ENCODE data around the gene NEK6.

The NEK6 gene

DNA sequence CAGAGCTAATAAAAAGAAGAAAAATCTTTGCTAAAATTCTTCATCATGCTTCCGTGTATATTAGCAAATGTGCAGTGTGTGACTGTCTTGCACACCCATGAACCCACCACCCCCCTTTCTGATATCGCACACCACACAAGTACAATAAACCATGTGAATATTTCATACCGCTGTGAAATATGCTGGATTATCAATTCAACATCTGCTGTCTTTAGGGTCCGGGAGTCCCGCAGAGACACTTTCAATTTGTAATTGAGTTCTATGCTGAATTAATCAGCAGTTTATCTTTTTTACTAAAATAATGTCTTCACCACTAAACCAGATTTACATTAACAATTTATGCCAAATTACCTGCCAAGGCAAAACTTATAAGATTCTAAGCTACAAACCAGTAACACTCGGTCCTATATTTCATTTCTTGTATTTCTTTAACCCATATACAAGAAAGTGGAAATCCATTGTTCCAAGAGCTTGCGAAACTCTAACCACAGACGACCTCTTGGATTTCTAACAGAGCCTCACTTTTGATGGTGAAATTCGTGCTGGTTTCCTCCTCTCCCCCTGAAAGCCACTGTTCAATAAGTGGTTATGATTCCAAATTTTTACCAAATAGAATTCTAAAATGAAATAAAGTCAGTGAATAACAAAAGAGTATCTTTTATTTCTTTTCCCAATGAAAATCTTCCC, 113.3 kb downstream of the NEK6 start:
- ChIA-PET CTCF (interaction anchor here (1.1 kb wide), 1 partner anchor 8 kb away, joined by 4 read pairs; no protein-coding TSS in a partner anchor), POLR2A (ENCODE audit: low non-redundant PET) (no interaction called here)
- H3K27ac ChIP-seq = no peak overlapping the region
- TF ChIP-seq, protein P1, sequence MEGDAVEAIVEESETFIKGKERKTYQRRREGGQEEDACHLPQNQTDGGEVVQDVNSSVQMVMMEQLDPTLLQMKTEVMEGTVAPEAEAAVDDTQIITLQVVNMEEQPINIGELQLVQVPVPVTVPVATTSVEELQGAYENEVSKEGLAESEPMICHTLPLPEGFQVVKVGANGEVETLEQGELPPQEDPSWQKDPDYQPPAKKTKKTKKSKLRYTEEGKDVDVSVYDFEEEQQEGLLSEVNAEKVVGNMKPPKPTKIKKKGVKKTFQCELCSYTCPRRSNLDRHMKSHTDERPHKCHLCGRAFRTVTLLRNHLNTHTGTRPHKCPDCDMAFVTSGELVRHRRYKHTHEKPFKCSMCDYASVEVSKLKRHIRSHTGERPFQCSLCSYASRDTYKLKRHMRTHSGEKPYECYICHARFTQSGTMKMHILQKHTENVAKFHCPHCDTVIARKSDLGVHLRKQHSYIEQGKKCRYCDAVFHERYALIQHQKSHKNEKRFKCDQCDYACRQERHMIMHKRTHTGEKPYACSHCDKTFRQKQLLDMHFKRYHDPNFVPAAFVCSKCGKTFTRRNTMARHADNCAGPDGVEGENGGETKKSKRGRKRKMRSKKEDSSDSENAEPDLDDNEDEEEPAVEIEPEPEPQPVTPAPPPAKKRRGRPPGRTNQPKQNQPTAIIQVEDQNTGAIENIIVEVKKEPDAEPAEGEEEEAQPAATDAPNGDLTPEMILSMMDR (conservative IDR thresholded peaks at IDR 0.05; ENCODE audit: low read depth) = no peak
- DNase-seq (ENCODE audit: low spot score) = no peak

DNA sequence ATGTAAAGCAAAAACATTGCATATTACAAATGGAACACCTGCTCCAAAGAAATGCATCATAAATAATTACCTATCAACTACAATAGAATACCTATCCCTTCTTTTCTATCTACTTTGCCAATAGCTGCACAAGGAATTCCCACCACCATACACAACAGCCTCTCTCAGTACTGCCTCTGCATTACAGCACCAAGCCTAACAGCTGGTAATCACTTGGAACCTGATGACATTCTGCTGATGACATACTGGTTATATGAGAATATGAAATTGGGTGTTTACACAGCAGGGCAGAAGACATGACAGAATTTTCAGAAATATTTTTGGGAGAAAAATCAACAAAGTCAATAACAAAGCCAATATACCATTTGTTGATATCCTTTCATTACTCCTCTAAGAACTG, 114.3 kb downstream of the NEK6 start:
- ChIA-PET CTCF (no interaction called here), POLR2A (ENCODE audit: low non-redundant PET) (no interaction called here)
- no peak overlapping the region for H3K27ac ChIP-seq
- TF ChIP-seq, protein P1 (conservative IDR thresholded peaks at IDR 0.05; ENCODE audit: low read depth) = no peak
- no peak for DNase-seq (ENCODE audit: low spot score)

DNA sequence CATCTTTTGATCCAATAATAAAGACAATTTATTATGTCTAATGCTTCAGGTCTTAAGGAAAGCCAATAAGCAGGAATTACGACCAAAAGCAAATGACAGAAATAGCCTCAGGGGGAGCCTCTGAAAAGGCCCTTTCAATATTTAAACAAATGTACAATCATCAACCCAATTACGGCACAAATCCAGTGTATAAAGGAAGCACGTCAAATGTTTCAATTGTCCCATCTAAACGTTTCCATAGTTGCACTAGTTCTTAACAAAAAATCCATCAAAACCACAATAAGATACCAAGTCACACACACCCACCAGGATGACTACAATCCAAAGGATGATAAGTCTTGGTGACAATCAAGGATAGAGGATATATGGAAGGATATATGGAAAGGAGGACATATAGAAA, 115.6 kb downstream of the NEK6 start:
- H3K27ac ChIP-seq = no peak overlapping the region
- DNase-seq (ENCODE audit: low spot score) = no peak
- TF ChIP-seq, protein P1 (conservative IDR thresholded peaks at IDR 0.05; ENCODE audit: low read depth) = no peak
- CTCF ChIA-PET = no interaction called here
- POLR2A ChIA-PET (ENCODE audit: low non-redundant PET) = no interaction called here

DNA sequence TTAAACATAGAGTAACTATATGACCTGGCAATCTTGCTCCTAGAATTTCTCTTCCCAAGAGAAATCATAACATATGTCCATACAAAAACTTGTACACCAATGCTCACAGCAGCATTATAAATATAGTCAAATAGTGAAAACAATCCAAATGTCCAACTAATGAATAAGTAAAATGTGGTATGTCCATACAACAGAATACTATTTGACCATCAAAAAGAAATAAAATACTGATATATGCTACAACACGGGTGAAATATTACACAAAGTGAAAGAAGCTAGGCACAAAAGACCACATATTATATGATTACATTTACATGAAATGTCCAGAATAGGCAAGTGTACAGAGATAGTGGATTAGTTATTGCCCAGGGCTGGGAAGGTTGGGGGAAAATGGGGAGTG, 116.1 kb downstream of the NEK6 start:
- no peak for DNase-seq (ENCODE audit: low spot score)
- POLR2A ChIA-PET (ENCODE audit: low non-redundant PET) = no interaction called here
- CTCF ChIA-PET = interaction anchor here (0.6 kb wide), 1 partner anchor 12 kb away, joined by 3 read pairs; no protein-coding TSS in a partner anchor
- H3K27ac ChIP-seq = no peak overlapping the region
- TF ChIP-seq, protein P1 (conservative IDR thresholded peaks at IDR 0.05; ENCODE audit: low read depth) = no peak

DNA sequence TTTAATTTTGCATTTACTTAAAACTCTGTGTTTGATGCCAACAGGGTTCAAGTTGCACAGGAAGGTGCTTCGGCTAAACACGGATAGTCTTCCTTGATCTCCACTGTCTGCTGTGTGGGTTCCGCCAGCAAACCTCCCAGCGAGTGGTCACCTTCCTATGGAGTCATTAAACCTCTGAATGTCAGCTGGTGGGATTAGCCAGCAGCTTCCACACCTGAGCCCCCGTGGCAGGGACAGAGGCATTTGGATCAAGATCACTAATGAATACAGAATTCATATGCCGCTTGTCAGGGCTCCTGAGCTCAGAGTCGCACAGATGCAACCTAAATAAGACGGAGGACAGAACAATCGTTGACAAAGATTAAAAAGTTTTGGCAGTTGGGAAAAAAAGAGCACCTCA, 118.0 kb downstream of the NEK6 start:
- TF ChIP-seq, protein P1 (conservative IDR thresholded peaks at IDR 0.05; ENCODE audit: low read depth) = no peak
- no peak overlapping the region for H3K27ac ChIP-seq
- DNase-seq (ENCODE audit: low spot score) = no peak
- CTCF ChIA-PET = no interaction called here
- POLR2A ChIA-PET (ENCODE audit: low non-redundant PET) = no interaction called here

DNA sequence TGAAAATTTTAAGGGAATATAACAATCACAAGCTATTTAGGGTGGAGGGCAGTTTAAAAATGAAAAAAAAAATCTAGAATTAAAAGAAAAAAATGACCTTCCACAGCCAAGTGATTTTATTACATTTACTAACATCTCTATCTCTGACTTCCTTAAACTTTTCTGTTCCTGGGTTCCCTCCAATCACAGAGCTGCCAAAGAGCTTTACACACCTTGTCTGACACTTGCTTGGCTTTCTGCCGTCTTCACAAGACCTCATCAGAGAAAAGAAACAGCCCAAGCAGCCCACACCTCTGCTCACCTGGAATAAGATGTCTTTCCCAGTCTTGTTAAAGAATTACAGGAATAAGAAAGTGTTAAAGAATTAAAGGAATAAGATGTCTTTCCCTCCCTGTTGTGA, 118.6 kb downstream of the NEK6 start:
- POLR2A ChIA-PET (ENCODE audit: low non-redundant PET) = no interaction called here
- no peak overlapping the region for H3K27ac ChIP-seq
- TF ChIP-seq, protein P1 (conservative IDR thresholded peaks at IDR 0.05; ENCODE audit: low read depth) = no peak
- CTCF ChIA-PET = interaction anchor here (0.6 kb wide), 1 partner anchor 777 kb away, joined by 3 read pairs; no protein-coding TSS in a partner anchor
- no peak for DNase-seq (ENCODE audit: low spot score)
